ENCODE results near the gene STXBP6.

Gene STXBP6

DNA sequence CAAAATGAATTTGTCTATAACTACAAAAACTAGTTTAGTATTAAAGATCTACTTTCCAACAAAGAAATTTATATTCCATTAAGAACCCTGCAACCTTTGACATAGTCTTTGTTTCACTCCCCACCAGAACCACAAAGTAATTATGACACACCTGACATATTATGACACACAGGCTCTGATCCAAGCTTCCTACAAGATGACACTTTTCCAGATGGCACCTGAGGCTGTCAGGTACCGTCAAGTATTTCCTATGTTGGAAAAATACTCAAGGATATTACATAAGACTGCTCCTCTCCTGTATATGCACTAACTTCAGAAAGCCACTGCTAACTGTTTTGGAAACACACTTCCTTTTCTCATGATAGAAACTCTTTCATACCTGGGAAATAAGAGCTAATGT, 38.9 kb downstream of the STXBP6 start:
- no peak for FAIRE-seq

DNA sequence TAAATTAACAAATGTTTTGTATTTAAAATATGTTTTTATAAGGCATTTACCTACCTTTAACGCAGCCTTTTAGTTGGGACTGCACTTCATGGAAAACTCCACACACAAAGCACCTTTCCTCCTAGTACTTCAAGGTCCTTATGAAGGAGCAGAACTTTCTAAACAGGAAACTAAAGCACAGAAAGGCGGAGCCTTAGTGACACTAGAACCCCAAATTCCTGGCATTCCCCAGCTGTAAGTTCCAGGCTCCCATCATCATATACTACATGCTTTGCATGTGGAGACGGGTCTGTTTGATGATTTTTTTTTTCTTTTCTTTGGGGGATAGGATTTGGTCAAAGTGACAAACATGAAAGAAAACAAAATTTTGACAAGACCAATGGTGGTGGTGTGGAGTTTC, 39.5 kb downstream of the STXBP6 start:
- no peak for FAIRE-seq

DNA sequence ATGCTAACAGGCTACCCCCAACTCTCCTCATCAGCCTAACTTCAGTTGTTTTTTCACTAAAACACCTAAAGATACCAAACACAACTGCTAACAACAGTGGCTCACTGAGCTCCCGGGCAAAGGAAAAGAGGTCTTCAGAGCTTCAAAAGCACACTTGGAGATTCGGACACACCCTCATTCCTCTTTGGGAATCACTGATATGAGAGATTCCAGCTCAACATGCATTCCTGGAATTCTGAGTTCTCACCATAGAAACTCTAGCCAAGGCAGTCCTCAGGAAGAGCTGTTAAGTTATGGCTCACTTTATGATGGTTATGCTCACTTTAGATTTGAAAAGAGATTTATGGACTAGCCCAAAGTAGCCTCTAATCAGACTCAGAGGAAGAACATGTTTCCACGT, 40.1 kb downstream of the STXBP6 start:
- no peak for FAIRE-seq

DNA sequence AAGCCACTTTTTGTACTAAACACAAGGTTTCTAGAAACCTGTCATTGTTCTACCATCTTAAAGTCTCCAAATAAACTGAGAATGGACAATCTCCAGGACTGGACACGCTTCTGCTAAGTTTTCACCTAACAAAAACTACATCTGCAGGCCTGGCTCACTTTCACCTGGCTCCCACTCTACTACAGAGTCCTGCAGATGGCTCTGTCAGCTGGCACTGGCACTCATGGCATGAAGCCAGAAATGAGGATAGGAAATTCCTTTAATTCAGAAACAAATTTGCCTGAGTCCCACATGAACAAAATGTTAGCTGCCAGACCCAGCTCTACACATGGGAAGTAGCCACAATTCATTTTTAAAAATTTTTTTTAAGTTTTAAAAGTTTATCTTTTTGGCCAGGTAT, 42.1 kb downstream of the STXBP6 start:
- FAIRE-seq = no peak

DNA sequence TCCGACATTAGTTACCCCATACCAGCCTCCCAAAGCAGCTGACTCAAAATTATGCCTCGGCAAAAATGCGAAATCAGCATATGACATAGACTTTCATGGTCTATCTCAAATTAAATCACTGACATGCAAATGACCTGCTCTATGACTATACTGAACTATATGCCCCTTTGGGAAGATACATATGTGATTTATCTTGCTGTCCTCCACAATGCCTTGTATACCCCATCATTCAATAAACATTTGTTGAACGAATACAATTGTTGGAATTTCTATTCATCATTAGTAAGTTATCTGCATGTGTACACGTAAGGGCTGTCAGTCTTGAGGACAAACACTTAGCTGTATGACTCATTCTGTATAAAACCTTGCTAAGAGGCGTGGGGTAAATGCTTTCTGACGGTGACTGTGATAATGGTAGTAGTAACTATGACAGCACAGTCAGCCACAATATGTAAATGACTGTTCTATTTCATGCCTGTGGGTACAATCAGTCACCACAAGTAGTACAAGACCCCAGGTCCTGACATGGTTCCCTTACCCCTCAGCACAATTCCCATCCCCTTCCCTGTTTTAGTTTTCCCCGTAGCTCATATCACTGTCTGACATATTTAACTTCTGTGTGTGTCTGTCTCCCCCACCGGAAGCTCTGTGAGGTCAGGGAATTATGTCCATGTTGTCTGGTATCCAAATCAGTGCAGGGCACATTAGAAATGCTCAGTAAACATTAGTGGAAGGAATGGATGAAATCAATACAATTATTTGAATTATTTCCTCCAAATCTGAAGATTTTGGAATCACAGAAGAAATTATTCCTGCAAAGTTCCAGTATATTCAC, 42.8 kb downstream of the STXBP6 start:
- FAIRE-seq = no peak

DNA sequence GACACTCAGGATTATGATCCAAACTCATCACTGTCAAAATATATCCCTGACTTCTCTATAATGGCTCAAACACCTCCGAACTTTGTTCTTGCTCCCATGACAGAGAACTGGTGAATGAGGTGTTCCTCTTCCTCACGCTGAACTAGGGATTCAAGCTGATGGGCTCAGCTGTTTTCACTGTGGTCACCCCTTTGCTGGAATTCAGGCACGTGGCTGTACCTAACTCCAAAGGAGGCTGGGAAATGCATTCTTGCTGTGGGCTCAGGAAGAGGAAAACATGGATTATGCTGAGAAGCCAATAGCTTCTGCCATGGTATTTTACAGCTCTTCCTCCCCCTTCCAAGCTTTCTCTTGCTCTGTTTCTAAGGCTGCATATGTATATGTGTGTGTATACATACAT, 43.9 kb downstream of the STXBP6 start:
- no peak for FAIRE-seq

DNA sequence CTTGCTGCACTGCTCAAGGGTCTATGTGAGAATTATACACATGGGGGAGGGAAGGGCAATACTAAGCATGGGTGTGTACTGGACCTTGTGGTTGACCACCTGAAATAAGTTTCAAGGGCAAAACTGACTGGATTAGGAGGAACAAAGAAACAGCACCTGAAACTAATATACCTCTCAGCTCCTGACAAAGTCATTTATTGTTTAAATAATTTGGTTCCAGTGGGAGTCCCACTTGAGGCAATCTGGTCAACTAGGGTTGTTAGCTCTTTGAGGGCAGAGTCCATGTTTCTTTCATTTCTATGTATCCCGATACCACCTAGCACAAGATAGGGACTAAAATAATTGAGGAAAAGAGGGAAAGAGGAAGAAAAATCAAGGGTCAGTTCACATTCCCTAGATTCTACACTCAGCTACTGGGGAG, 45.5 kb downstream of the STXBP6 start:
- FAIRE-seq = no peak

DNA sequence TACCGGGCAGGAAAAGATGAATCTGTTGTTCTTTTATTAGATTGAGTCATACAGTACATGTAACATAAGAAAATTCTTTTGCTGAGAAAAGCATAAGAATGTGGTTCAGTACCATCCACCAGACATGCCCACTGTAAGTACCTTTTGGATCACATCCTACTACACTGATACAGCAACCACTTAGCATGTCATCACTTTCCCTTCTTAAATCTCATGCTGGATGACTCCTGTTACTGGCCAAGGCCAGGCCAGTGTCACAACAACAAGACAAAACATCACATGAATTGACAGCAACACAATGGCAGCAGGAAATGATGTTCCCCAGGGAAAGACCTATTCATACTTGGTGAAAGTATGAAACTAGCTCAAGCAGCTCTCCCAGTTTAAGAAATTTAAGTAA, 46.4 kb downstream of the STXBP6 start:
- no peak for FAIRE-seq

DNA sequence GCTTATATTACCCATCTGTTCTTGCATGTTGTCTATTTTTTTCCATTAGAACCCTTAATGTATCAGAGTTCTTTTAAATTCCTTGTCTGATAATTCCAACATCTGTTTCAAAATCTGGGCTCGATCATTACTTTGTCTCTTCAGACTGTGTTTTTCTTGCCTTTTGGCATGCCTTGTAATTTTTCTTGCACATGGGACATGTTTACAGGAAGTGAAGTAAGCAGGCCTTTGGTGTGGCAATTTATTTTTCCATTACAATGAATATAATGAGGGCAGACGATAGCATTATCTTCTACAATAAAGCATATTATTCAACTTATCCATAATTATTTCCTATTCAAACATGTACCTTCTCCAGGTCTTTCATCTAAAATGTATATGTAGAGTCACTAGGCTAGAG, 48.3 kb downstream of the STXBP6 start:
- no peak for FAIRE-seq

DNA sequence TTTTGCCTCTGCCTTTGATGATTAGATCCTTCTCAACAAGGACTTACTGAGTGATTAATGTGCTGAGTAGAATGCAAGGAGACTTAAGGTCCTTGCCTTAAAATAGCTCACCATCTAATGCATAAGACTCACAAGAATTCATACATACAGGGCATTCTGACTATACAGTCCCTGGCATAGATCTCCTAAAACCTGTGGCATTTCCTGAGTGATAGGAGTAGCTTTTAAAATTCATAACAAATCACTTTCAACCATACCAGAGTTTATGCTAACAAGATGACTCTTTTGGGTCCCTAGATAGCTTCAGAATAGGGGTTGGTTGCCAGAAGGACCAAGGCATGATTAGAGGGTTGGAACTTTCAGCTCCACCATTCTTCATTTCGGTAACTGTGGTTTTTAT, 48.8 kb downstream of the STXBP6 start:
- no peak for FAIRE-seq

DNA sequence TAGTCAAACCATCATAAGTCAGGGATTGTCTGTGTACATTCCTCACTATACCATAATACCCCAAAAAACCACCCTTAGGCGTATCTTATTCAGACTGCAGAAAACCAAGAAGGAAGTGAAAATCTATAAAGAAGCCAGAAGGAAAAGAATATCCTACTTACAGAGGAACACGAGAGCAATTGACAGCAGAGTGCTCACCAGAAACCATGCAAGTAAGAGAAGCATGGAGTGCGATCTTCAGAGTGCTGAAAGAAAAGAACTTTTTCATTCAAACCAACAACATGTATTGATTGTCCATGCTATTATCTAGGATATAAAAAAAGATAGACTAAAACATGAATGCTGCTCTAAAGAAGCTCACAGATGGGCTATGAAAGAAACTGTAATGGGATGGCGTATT, 50.8 kb downstream of the STXBP6 start:
- no peak for FAIRE-seq

DNA sequence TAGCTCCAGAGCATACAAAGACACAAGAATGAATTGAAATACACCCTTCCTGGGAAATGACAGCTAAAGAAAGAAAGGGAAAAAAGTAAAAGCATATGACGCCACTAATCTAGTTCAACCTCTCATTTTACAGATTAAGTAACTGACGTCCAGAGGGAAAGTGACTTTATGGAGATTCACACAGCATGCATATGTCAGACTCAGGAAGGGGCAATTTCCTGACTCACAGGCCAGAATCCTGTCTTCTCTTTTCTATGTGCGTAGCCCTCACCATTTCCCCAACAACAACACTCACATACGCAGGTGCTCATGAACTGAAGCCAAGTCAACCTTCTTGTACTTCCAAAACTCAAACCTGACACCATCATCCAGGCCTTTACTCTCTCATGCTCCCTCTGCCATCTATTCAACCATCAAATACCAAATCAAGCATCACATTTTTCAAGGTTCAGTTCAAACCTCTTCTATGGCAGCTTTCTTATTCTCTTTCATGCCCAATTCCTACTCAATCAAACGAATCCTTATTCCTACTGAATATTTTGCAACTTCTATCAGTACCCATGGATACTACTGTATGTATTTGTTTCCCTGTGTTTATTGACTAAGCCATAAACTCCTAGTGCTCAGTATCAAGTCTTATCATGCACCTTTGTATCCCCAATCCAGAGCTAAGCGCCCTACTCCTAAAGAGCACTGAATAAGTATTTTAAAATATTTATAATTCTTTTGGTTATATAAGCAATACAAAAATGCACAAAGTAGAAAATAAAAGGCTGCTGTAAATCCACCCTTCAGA, 52.8 kb downstream of the STXBP6 start:
- no peak for FAIRE-seq

DNA sequence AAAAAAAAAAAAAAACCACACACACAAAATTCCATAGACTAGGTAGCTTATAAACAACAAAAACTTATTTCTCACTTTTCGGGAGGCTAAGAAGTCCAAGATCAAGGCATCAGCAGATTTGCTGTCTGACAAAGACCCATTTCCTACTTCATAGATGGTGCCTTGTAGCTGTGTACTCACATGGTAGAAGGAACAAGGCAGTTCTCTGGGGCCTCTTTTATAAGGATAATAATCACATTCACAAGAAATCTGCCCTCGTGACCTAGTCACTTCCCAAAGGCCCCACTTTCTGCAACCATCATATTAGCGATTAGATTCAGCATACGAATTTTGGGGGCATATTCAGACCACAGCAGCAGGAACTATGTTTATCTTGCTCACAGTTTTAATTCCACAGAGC, 54.9 kb downstream of the STXBP6 start:
- FAIRE-seq = no peak

DNA sequence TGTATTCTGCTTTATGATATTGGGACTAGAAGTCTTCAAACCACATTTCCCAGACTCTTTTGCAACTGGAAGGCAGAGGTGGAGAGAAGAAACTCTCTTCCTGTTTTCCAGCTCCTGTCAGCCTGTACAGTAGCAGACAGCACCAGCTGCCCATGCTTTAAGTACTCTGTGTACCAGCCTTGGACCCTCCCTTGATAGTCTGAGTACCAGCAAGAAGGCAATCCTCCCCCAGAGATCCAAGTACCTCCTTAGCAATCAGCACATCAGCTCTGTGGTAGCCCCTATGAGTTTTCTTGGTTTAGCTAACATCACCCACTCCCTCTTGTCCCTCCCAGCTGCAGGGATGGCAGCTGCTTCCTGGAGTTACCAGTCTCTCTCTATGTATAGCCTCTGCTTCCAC, 56.3 kb downstream of the STXBP6 start:
- FAIRE-seq = no peak

DNA sequence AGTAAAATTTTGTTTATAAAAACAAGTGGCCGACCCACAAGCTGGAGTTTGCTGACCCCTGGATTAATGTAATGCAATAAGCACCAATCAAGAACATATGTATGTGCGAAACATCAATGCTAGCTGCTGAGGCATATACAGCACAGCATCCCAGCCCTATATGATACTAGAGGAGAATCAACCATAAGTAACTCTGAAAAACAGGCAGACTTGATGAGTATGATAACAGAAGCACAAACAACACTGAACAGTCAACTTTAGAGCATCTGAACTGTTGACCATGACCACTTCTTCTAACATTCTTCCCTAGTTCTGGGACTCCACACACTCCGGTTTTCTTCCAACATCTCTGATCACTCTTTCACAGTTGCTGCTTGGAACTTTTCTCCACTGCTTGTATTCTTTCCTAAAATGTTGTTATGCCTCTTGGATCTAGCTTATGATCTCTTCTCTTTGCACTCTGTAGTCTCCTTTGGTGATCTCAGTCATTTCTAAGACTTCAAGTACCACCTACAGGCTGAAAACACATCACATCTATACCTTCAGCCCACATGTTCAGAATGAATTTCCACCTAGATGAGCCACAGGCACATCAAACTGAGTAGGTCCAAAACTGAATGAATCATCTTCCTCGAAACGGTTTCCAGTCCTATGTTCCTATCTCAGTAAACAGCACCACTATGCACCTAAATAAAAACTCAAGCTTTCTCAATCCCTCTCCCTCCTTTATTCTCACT, 57.2 kb downstream of the STXBP6 start:
- FAIRE-seq = no peak

DNA sequence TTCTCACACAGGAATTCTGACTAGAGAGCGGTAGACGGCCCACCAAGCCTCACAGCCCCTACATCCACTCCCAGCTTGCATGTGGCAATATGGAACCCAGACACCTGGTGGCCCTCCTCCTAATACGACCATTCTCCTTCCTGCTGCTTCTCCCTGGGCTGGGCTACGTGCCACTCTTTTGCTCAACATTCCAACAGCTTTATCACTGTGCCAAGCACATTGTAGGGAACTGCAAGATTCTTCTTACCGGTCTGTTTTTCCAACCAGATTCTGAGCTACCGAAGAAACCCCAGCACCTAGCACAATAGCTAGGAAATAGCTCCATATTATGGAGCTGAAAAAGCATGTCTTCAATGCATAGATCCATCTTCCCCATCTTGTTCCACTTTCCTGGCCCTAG, 58.1 kb downstream of the STXBP6 start:
- FAIRE-seq = no peak

DNA sequence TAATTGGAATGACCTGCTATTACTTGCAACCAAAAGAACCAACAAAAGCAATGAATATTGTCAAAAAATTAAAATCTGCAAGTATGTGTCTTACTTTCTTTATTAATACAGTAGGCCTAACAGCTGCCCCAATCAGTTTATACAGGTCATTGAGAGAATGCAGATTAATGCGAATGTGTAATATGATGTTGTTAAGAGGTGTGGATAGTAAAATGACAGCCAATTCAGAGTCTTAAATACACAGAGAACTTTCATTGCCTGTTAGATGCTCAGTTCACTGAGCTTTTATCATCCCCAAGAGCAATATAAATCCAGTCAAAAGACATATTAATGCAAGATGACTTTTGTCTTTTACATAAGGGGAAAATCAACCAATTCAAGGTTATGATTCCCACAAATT, 58.7 kb downstream of the STXBP6 start:
- FAIRE-seq = no peak

DNA sequence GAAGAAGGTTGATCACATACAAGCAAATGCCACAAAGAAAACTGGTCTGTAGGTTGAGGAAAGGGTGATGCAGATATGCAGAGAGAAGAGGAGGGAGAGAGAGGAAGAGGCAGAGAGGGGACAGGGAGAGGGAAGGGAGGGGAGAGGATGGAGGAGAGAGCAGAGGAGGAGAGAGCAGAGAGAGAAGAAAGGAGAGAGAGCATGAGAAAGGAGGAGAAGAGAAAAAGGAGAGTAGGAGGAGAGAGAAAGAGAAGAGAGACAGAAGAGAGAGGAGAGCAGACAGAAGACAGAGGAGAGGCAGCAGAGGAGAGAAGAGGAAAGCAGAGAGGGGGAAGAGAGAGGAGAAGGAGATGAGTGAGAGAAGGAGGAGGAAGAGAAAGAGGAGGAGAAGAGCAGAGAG, 59.2 kb downstream of the STXBP6 start:
- FAIRE-seq = no peak

DNA sequence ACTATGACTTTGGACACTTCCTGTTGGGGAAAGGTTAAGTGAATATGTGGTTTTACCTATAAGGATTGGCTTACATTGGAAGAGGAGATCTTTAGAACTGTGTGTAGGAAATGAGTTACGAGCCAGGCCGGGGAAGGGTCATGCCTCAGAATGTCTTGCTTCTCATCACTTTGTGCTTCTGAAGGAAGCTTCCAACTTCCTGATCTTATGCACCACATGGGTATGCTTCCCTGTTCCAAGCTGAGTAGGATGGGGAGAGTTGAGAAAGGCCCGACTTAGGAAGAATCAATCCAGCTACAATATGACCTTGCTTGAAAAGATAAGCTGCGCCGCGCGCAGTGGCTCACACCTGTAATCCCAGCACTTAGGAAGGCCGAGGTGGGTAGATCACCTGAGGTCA, 59.9 kb downstream of the STXBP6 start:
- no peak for FAIRE-seq

DNA sequence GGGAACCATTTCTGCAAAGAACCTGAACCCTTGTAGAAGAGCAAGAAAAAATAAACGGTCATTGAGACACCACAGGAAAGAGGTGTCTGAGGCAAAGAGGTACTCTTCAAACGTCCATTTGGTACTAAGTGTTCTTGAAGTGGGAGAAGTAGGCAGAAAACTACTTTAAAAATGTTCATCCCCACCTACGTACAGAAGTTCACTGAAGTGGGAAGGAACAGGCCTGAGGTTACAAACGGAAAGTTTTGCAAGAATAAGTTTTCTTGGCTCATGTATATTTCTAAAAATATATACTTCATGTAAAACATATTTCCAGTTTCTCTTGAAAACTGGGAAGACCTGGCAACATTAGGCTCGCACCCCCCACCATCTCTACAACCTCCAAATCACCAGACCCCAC, 61.2 kb downstream of the STXBP6 start:
- FAIRE-seq = no peak

DNA sequence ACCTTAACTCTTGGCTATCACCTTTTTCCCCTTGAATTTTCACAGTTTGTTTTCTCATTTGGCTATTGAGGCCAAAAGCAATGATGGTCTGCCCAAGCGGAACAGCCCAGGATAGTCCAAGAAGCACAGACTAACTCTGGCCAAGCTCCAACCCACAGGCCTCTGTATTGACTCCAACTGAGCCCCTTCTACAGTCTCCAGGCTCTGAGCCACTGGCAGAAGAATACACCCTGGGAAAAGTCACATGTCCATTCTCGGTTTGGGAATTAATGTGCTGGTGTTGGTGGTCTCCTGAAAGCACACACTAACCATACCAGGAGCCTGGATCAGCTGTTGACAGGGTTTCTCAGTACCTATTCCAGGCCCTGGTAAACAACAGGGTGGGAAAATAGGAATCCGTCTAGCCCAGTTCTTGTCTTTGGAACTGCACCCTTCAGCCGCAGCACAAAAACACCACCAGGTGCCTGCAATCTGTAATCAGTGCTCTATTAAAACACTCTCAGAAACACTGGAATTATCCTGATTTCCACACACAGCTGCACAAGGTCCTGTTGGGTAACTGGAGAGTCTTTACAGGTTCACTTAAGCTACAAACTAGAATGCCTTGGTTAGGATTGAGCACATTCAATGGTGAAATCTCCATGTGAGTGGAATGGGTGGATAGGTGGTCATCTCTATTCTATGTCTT, 63.6 kb downstream of the STXBP6 start:
- no peak for FAIRE-seq

DNA sequence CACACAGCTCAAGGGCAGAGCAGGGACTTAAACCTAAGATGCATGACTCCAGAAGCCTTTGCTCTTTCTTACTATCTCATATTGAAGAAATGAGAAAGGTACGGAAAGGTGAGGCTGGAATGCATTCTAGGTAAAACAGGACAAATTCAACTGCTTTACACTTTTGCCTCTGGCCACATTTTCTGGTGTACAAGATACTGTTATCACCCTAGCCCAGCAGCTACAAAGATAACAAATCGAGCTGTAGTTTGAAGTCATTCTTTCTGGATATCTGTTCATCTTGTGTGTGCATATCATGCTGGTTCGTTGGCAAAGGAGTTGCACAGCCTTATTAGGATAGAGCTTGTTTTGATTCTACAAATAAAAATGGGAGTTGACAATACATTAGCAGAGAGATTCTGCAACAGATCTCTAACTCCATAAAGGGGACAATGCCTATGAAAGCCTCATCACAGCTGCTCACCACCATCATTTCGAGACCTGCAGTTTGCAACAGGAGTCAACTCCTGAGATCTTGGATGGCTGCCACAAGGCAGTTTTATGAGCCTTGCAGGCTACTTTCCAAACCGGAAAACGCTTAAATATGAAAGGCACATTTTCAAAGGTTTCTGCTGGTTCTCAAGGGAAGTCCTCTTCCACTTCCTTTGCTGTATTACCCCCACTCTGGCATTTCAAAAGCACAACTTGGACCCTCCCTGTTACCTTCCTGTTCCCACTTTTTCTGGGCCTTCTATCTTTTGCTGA, 64.9 kb downstream of the STXBP6 start:
- FAIRE-seq = no peak

Data from TTC549 (cell line).